ENCODE measurements around the gene TEF. TPM values are rescaled to one million over a fixed set of nuclear protein-coding genes. Genes with fewer than 3 reads are reported as not detected.

TEF gene
- polyA plus RNA-seq, 1 experiment, result 13.7 TPM

- Histone ChIP-seq H3K27ac (ENCODE audit: low read depth, low read length) (no peak overlapping the region), H3K4me3 (ENCODE audit: low read depth, low read length) (no peak overlapping the region), H3K27me3 (ENCODE audit: control insufficient read depth, insufficient read depth, low read length) (no peaks in the 10 kb centered on the region), H3K9me3 (ENCODE audit: control insufficient read depth, insufficient read depth, low read length) (peaks cover 7% of the 10 kb centered on the region)
- TF ChIP-seq CTCF (IDR thresholded peaks at IDR 0.05; ENCODE audit: low read depth, low read length), result no peak
- DNase-seq (ENCODE audit: low read depth, low spot score), result no peak
- CTCF ChIA-PET, result no interaction called here
- POLR2A ChIA-PET, result no interaction called here
These were observed 22.8 kb upstream of the TEF start for GRCh38 chr22:41358927-41359326.

DNA sequence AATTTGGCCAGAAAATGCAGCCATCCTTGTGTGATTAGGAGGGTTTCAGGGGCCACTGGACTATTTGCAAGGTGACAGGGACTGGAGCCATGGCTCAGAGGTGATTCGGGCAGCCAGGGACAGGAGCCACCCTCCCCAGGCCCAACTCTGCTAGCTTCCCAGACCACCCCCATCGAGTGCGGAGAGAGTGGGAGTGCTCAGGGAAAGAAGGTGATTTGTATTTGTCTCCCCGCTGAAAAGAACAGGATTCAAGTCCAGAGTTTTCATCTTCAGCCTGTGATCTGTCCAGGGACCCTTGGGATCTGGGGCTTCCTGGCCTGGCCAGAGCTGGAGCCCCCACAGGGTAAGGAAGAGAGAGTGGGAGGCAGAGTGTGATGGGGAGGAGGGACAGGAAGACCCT, 22.4 kb upstream of the TEF start:
- POLR2A ChIA-PET, result interaction anchor here (1.3 kb wide), 1 partner anchor 22 kb away, joined by 5 read pairs; no protein-coding TSS in a partner anchor
- no peak overlapping the region for H3K27ac ChIP-seq (ENCODE audit: low read depth, low read length)
- TF ChIP-seq CTCF (IDR thresholded peaks at IDR 0.05; ENCODE audit: low read depth, low read length), result no peak
- no peaks in the 10 kb centered on the region for H3K27me3 ChIP-seq (ENCODE audit: control insufficient read depth, insufficient read depth, low read length)
- CTCF ChIA-PET, result no interaction called here
- no peak overlapping the region for H3K4me3 ChIP-seq (ENCODE audit: low read depth, low read length)
- DNase-seq (ENCODE audit: low read depth, low spot score), result no peak
- H3K9me3 ChIP-seq (ENCODE audit: control insufficient read depth, insufficient read depth, low read length), result peaks cover 7% of the 10 kb centered on the region

DNA sequence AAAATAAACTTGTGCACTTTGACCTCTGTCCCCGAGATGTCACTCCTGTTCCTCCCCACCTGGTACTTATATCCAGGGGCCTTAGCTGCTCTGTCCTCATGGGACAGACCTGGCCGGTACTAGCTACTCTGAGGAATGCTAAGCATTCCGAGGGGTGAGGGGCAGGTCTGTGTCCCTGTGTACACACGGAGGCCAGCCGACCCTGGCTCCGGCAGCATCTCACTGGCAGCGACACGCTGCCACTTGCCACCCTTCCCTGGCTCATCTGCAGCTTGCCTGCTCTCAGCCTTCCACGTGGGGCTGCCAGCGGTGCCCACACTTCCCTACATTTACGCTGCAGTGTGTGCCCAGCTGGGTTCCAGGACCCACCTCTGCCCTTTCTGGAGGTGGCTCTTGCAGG, 21.6 kb upstream of the TEF start:
- Histone ChIP-seq H3K4me3 (ENCODE audit: low read depth, low read length) (no peak overlapping the region), H3K9me3 (ENCODE audit: control insufficient read depth, insufficient read depth, low read length) (peaks cover 7% of the 10 kb centered on the region), H3K27me3 (ENCODE audit: control insufficient read depth, insufficient read depth, low read length) (no peaks in the 10 kb centered on the region), H3K27ac (ENCODE audit: low read depth, low read length) (no peak overlapping the region)
- TF ChIP-seq CTCF (IDR thresholded peaks at IDR 0.05; ENCODE audit: low read depth, low read length), result no peak
- no peak for DNase-seq (ENCODE audit: low read depth, low spot score)
- POLR2A ChIA-PET, result interaction anchor here (0.5 to 1.3 kb wide), 3 partner anchors 21 to 676 kb away, joined by 3 to 5 read pairs (median 4); no protein-coding TSS in a partner anchor
- CTCF ChIA-PET, result interaction anchor here (1.1 kb wide), 1 partner anchor 44 kb away, joined by 4 read pairs; no protein-coding TSS in a partner anchor

GRCh38 chr22:41361716-41362310, 19.9 kb upstream of the TEF start:
- POLR2A ChIA-PET, result no interaction called here
- no peak for TF ChIP-seq CTCF (IDR thresholded peaks at IDR 0.05; ENCODE audit: low read depth, low read length)
- Histone ChIP-seq H3K9me3 (ENCODE audit: control insufficient read depth, insufficient read depth, low read length) (peaks cover 7% of the 10 kb centered on the region), H3K27me3 (ENCODE audit: control insufficient read depth, insufficient read depth, low read length) (no peaks in the 10 kb centered on the region), H3K27ac (ENCODE audit: low read depth, low read length) (peak overlapping the region; percentile 39), H3K4me3 (ENCODE audit: low read depth, low read length) (no peak overlapping the region)
- CTCF ChIA-PET, result no interaction called here
- no peak for DNase-seq (ENCODE audit: low read depth, low spot score)

DNA sequence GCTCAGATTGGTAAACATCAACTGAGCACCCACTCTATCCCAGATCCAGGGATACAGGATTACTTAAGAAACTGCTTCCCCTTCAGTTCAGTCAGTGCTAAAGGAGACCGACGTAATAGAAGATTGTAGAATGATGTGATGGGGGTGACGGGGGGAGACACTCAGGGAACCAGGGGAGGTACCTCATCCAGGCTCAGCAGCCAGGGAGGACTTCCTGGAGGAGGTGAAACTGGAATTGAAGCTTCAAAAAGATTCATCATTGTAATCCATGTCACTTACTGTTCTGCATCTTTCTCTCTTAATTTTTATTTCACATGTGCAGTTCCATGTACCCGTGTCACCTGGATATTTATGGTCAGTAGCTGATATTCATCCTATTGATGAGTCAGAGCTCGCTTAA, 19.1 kb upstream of the TEF start:
- POLR2A ChIA-PET, result interaction anchor here (0.8 kb wide), 1 partner anchor 19 kb away, joined by 5 read pairs; the partner anchor contains the start of gene TEF
- no peak overlapping the region for H3K27ac ChIP-seq (ENCODE audit: low read depth, low read length)
- CTCF ChIA-PET, result interaction anchor here (0.9 kb wide), 1 partner anchor 164 kb away, joined by 5 read pairs; no protein-coding TSS in a partner anchor

More for the DNA sequence above, 19.1 kb upstream of the TEF start:
- no peak for TF ChIP-seq CTCF (IDR thresholded peaks at IDR 0.05; ENCODE audit: low read depth, low read length)
- Histone ChIP-seq H3K4me3 (ENCODE audit: low read depth, low read length) (no peak overlapping the region), H3K27me3 (ENCODE audit: control insufficient read depth, insufficient read depth, low read length) (no peaks in the 10 kb centered on the region), H3K9me3 (ENCODE audit: control insufficient read depth, insufficient read depth, low read length) (peaks cover 7% of the 10 kb centered on the region)
- no peak for DNase-seq (ENCODE audit: low read depth, low spot score)
